HepG2 (cell line): Measurements from ENCODE around the gene RNF4. TPM values are rescaled to one million over a fixed set of nuclear protein-coding genes. Genes with fewer than 3 reads are reported as not detected.

ENCODE experiments used
- DMAP1 ChIP-seq: IDR thresholded peaks from 2 replicates; pipeline ENCODE4 v1.6.1; 2016
- EED ChIP-seq: sonication (generic); formaldehyde crosslinking; IDR thresholded peaks from 2 replicates; pipeline ENCODE4 v1.5.0; 2020; ENCODE audit warnings: mild to moderate bottlenecking, missing genetic modification reagents
- ERF ChIP-seq: IDR thresholded peaks from 2 replicates; pipeline ENCODE4 v1.6.1; 2018; ENCODE audit warnings: missing biosample characterization, missing genetic modification reagents
- ETV5 ChIP-seq: IDR thresholded peaks from 2 replicates; pipeline ENCODE4 v1.6.1; 2018; ENCODE audit warnings: missing biosample characterization, missing genetic modification reagents, inconsistent platforms, borderline replicate concordance
- GABPB1 ChIP-seq: IDR thresholded peaks from 2 replicates; pipeline ENCODE4 v1.6.1; 2016; ENCODE audit warnings: mild to moderate bottlenecking, missing genetic modification reagents, moderate library complexity, missing compliant biosample characterization
- GLI4 ChIP-seq: sonication (generic); formaldehyde crosslinking; IDR thresholded peaks from 2 replicates; pipeline ENCODE4 v1.5.1; 2020; ENCODE audit warnings: missing genetic modification reagents, mild to moderate bottlenecking, moderate library complexity, borderline replicate concordance
- KDM2A ChIP-seq: sonication (generic); formaldehyde crosslinking; IDR thresholded peaks from 2 replicates; pipeline ENCODE4 v1.4.0; 2020; ENCODE audit warnings: low read depth, missing genetic modification reagents, borderline replicate concordance
- MTF2 ChIP-seq: sonication (generic); formaldehyde crosslinking; IDR thresholded peaks from 2 replicates; pipeline ENCODE4 v1.5.0; 2020; ENCODE audit warnings: missing genetic modification reagents, borderline replicate concordance
- NFE2L2 ChIP-seq: fragments of 150-350 bp; IDR thresholded peaks from 2 replicates; pipeline ENCODE4 v1.6.1; 2014; ENCODE audit warnings: low read length
- RBFOX2 ChIP-seq: fragments of 200-400 bp; formaldehyde crosslinking; IDR thresholded peaks from 2 replicates; pipeline ENCODE4 v1.6.1; 2017; ENCODE audit warnings: low read depth, mild to moderate bottlenecking, low read length
- STAG1 ChIP-seq: sonication (generic); formaldehyde crosslinking; IDR thresholded peaks from 2 replicates; pipeline ENCODE4 v1.4.0; 2020; ENCODE audit warnings: missing genetic modification reagents
- ZNF224 ChIP-seq: sonication (generic); formaldehyde crosslinking; IDR thresholded peaks from 2 replicates; pipeline ENCODE4 v1.5.0; 2020; ENCODE audit warnings: mild to moderate bottlenecking, missing genetic modification reagents
- ZNF317 ChIP-seq: sonication (generic); formaldehyde crosslinking; IDR thresholded peaks from 2 replicates; pipeline ENCODE4 v1.5.0; 2020; ENCODE audit warnings: mild to moderate bottlenecking, missing genetic modification reagents
- ZNF354B ChIP-seq: sonication (generic); formaldehyde crosslinking; IDR thresholded peaks from 2 replicates; pipeline ENCODE4 v1.8.0; 2022; ENCODE audit warnings: mild to moderate bottlenecking, missing genetic modification reagents
- ZNF598 ChIP-seq: sonication (generic); formaldehyde crosslinking; IDR thresholded peaks from 2 replicates; pipeline ENCODE4 v1.5.1; 2020; ENCODE audit warnings: mild to moderate bottlenecking, missing genetic modification reagents, borderline replicate concordance
- polyA plus RNA-seq, 8 experiments: library from polyadenylated mRNA; depleted of rRNA in 3 of 8; stranded (reverse) in 7 of 8; unstranded in 1 of 8; fragments of >200 nt; fragmentation: Illumina TruSeq in 4 of 8; extraction: Trizol in 4 of 8; gene quantifications; 2 replicates each; pipeline versions ENCODE4 v1.2.1 to v1.2.3, GENCODE V29; 2011 to 2016; ENCODE audit warnings: low read depth in 4 of 8, missing spikeins in 1 of 8, mixed read lengths in 1 of 8; ENCODE audit not compliant: insufficient read depth in 1 of 8
- total RNA-seq, 5 experiments: library from RNA; depleted of rRNA; stranded (reverse); fragments of >200 nt; fragmentation: Illumina TruSeq; extraction: Trizol; gene quantifications; 2 replicates each; pipeline ENCODE4 v1.2.3, GENCODE V29; 2016; ENCODE audit warnings: low read depth in 1 of 5
- TF ChIP-seq, protein P1 (sequence below): IDR thresholded peaks from 2 replicates; pipeline ENCODE4 v1.4.0; 2020; ENCODE audit warnings: mild to moderate bottlenecking, missing genetic modification reagents
- TF ChIP-seq, protein P2 (sequence below): sonication (generic); formaldehyde crosslinking; IDR thresholded peaks from 2 replicates; pipeline ENCODE4 v1.4.0; 2020; ENCODE audit warnings: missing genetic modification reagents, low read depth, mild to moderate bottlenecking, borderline replicate concordance
- TF ChIP-seq, protein P3 (sequence below): sonication (generic); formaldehyde crosslinking; IDR thresholded peaks from 2 replicates; pipeline ENCODE4 v1.9.0; 2022; ENCODE audit warnings: missing genetic modification reagents, mild to moderate bottlenecking, borderline replicate concordance
- TF ChIP-seq, protein P4 (sequence below): sonication (generic); formaldehyde crosslinking; IDR thresholded peaks from 2 replicates; pipeline ENCODE4 v1.4.0; 2020; ENCODE audit warnings: missing genetic modification reagents
- TF ChIP-seq, protein P5 (sequence below): sonication (generic); formaldehyde crosslinking; IDR thresholded peaks from 2 replicates; pipeline ENCODE4 v1.4.0; 2020; ENCODE audit warnings: missing genetic modification reagents

Gene RNF4
- total and polyA plus RNA-seq, 2 of the 13 experiments (the other 11 are each of a cell fraction or from before 2014, with no cell fraction given): 38.1 to 45.1 TPM

DNA sequence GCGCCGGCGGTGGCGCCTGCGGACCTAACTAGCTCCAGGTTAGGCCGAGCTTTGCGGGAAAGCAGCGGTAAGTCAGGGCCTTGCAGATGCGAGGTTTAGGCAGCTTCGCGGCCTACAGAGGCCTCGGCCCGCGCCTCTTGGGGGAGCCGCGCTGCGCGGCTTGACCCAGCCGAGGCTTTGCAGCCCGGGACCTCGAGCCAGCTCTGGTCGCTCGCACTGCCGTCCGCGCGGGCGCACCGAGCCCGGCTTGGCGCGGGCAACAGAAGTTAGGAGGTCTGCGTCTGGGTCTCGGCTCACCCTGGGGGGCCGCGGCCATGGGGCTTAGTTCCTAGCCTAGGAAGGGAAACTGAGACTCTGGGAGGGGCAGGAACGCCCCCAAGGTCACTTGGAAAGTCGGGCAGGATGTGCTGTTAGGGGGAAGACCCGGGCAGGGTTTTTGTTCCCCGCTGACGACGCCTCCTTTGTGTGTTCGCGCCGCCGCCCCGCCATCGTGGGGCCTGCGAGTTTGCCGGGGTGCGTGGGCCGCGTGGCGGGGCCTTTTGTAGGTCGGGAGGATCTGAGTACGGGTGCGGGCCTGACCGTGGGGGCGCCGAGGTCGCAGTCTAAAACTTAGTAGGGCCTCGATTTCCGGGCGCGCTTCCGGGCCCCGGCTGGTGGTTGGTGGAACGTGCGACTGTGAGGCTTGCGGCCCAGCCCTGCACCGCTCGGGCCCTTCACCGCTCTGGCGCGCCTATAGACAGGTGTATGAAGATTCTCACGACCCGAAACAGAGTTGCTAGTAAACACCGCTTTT lies 482 bp downstream of the RNF4 start (continued):
- TF ChIP-seq, protein P1, sequence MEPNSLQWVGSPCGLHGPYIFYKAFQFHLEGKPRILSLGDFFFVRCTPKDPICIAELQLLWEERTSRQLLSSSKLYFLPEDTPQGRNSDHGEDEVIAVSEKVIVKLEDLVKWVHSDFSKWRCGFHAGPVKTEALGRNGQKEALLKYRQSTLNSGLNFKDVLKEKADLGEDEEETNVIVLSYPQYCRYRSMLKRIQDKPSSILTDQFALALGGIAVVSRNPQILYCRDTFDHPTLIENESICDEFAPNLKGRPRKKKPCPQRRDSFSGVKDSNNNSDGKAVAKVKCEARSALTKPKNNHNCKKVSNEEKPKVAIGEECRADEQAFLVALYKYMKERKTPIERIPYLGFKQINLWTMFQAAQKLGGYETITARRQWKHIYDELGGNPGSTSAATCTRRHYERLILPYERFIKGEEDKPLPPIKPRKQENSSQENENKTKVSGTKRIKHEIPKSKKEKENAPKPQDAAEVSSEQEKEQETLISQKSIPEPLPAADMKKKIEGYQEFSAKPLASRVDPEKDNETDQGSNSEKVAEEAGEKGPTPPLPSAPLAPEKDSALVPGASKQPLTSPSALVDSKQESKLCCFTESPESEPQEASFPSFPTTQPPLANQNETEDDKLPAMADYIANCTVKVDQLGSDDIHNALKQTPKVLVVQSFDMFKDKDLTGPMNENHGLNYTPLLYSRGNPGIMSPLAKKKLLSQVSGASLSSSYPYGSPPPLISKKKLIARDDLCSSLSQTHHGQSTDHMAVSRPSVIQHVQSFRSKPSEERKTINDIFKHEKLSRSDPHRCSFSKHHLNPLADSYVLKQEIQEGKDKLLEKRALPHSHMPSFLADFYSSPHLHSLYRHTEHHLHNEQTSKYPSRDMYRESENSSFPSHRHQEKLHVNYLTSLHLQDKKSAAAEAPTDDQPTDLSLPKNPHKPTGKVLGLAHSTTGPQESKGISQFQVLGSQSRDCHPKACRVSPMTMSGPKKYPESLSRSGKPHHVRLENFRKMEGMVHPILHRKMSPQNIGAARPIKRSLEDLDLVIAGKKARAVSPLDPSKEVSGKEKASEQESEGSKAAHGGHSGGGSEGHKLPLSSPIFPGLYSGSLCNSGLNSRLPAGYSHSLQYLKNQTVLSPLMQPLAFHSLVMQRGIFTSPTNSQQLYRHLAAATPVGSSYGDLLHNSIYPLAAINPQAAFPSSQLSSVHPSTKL (CRISPR knock-in tag): peak; percentile 32; the same call in 1 of the 2 replicates
- TF ChIP-seq, protein P2, sequence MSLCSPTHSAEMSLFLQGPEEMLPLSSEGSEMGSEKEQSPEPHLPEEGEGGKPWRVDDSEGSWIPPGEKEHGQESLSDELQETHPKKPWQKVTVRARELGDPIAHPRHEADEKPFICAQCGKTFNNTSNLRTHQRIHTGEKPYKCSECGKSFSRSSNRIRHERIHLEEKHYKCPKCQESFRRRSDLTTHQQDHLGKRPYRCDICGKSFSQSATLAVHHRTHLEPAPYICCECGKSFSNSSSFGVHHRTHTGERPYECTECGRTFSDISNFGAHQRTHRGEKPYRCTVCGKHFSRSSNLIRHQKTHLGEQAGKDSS (CRISPR knock-in tag): peak; percentile 47; the same call in 1 of the 2 replicates
- TF ChIP-seq, protein P3, sequence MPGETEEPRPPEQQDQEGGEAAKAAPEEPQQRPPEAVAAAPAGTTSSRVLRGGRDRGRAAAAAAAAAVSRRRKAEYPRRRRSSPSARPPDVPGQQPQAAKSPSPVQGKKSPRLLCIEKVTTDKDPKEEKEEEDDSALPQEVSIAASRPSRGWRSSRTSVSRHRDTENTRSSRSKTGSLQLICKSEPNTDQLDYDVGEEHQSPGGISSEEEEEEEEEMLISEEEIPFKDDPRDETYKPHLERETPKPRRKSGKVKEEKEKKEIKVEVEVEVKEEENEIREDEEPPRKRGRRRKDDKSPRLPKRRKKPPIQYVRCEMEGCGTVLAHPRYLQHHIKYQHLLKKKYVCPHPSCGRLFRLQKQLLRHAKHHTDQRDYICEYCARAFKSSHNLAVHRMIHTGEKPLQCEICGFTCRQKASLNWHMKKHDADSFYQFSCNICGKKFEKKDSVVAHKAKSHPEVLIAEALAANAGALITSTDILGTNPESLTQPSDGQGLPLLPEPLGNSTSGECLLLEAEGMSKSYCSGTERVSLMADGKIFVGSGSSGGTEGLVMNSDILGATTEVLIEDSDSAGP: peak; percentile 32
- TF ChIP-seq EED (peak; percentile 21), MTF2 (CRISPR knock-in tag) (no peak), ZNF598 (CRISPR knock-in tag) (peak; percentile 29; the same call in 1 of the 2 replicates), GLI4 (CRISPR knock-in tag) (no peak), ZNF224 (CRISPR knock-in tag) (no peak), ERF (CRISPR knock-in tag) (no peak), RBFOX2 (peak; percentile 72), NFE2L2 (no peak), STAG1 (CRISPR knock-in tag) (no peak), ETV5 (CRISPR knock-in tag) (peak; percentile 53; the same call in 1 of the 2 replicates), ZNF354B (CRISPR knock-in tag) (no peak), ZNF317 (peak; percentile 15; the same call in 1 of the 2 replicates), GABPB1 (CRISPR knock-in tag) (peak; percentile 60), DMAP1 (CRISPR knock-in tag) (peak; percentile 39), KDM2A (peak; percentile 9)
- TF ChIP-seq, protein P4, sequence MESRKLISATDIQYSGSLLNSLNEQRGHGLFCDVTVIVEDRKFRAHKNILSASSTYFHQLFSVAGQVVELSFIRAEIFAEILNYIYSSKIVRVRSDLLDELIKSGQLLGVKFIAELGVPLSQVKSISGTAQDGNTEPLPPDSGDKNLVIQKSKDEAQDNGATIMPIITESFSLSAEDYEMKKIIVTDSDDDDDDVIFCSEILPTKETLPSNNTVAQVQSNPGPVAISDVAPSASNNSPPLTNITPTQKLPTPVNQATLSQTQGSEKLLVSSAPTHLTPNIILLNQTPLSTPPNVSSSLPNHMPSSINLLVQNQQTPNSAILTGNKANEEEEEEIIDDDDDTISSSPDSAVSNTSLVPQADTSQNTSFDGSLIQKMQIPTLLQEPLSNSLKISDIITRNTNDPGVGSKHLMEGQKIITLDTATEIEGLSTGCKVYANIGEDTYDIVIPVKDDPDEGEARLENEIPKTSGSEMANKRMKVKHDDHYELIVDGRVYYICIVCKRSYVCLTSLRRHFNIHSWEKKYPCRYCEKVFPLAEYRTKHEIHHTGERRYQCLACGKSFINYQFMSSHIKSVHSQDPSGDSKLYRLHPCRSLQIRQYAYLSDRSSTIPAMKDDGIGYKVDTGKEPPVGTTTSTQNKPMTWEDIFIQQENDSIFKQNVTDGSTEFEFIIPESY (CRISPR knock-in tag): no peak
- TF ChIP-seq, protein P5, sequence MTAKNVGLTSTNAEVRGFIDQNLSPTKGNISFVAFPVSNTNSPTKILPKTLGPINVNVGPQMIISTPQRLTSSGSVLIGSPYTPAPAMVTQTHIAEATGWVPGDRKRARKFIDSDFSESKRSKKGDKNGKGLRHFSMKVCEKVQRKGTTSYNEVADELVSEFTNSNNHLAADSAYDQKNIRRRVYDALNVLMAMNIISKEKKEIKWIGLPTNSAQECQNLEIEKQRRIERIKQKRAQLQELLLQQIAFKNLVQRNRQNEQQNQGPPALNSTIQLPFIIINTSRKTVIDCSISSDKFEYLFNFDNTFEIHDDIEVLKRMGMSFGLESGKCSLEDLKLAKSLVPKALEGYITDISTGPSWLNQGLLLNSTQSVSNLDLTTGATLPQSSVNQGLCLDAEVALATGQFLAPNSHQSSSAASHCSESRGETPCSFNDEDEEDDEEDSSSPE (CRISPR knock-in tag): peak; percentile 41
